Gastroesophageal sphincter (tissue), 4 donors: ENCODE results near the gene AK1. TPM values are rescaled to one million over a fixed set of nuclear protein-coding genes. Genes with fewer than 3 reads are reported as not detected.
A peak's percentile ranks its signal among the peaks of the same experiment; 100 is the strongest.

Experiments used
- ATAC-seq: fragments of 150-250 bp; one replicate; pipeline ENCODE4 v1.9.1; 2016; ENCODE audit warnings: mild to moderate bottlenecking, moderate library complexity
- H3K27ac ChIP-seq, 4 donors: fragments of 200-600 bp; sonication (generic) in 3 of 4; 1 replicate in 3 of 4; 2 replicates in 1 of 4; pipeline ENCODE4 v1.5.1; 2016 to 2019
- H3K27me3 ChIP-seq: fragments of 200-600 bp; sonication (generic); one replicate; pipeline ENCODE4 v1.5.1; 2019
- H3K36me3 ChIP-seq, 2 donors: fragments of 200-600 bp; sonication (generic); one replicate each; pipeline ENCODE4 v1.5.1; 2019; ENCODE audit warnings: control low read depth in 1 of 2
- H3K4me1 ChIP-seq, 3 donors: fragments of 200-600 bp; sonication (generic); 1 replicate in 2 of 3; 2 replicates in 1 of 3; pipeline ENCODE4 v1.5.1; 2016 to 2019; ENCODE audit warnings: control low read depth in 2 of 3
- H3K4me3 ChIP-seq, 2 donors: fragments of 200-600 bp; sonication (generic); one replicate each; pipeline ENCODE4 v1.5.1; 2019; ENCODE audit warnings: mild to moderate bottlenecking in 1 of 2, moderate library complexity in 1 of 2
- H3K9me3 ChIP-seq, 3 donors: fragments of 200-600 bp; sonication (generic); one replicate each; pipeline ENCODE4 v1.5.1; 2017 to 2019; ENCODE audit warnings: control low read depth in 2 of 3
- EP300 ChIP-seq: sonication (generic); formaldehyde crosslinking; IDR thresholded peaks from one replicate; pipeline ENCODE4 v1.6.1; 2017; ENCODE audit warnings: antibody characterized with exemption, mild to moderate bottlenecking
- POLR2A ChIP-seq, 2 donors: fragments of 450-650 bp; IDR thresholded peaks; one replicate each; pipeline ENCODE4 v1.6.1; 2017; ENCODE audit warnings: antibody characterized with exemption in 2 of 2, mild to moderate bottlenecking in 2 of 2, moderate library complexity in 1 of 2
- POLR2AphosphoS5 ChIP-seq: sonication (generic); formaldehyde crosslinking; IDR thresholded peaks from one replicate; pipeline ENCODE4 v1.6.1; 2017; ENCODE audit warnings: antibody characterized with exemption
- WGBS, 2 donors: methylation state at CpG; one replicate each; pipeline ENCODE4 v1.1.5; 2018; ENCODE audit warnings: low coverage in 1 of 2; 5-methylcytosine and 5-hydroxymethylcytosine counted together
- total RNA-seq, 4 donors: library from RNA; depleted of rRNA; stranded (reverse); fragments of >200 nt; gene quantifications; one replicate each; pipeline ENCODE4 v1.1.0, GENCODE V29; 2016
- TF ChIP-seq, protein P1 (sequence below), 4 experiments: fragments of 200-600 bp in 2 of 4; fragments of 450-650 bp in 2 of 4; sonication (generic) in 1 of 4; IDR thresholded peaks; one replicate each; pipeline ENCODE4 v1.5.1; 2017 to 2019; ENCODE audit warnings: antibody characterized with exemption in 4 of 4, mild to moderate bottlenecking in 2 of 4, moderate library complexity in 2 of 4

AK1 gene
- total RNA-seq, 4 donors from 2014 or later, result 46.7 to 73.9 (median 49.7) TPM

DNA sequence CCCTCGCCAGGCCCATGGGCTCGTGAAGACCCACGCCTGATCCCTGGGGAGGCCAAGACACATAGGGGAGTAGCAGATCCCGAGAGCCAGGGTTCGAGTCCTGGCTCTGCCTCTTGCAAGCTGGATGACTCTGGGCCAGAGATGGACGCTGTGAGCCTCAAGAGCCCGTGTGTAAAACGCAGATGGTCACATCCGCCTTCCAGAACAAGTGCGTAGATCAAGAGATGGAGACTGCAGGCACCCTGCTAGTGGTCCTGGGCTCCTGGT, 31.1 kb upstream of the AK1 start:
- TF ChIP-seq POLR2AphosphoS5 (no peak), EP300 (no peak), POLR2A (IDR thresholded peaks at IDR 0.05) (no peak)
- TF ChIP-seq, protein P1, sequence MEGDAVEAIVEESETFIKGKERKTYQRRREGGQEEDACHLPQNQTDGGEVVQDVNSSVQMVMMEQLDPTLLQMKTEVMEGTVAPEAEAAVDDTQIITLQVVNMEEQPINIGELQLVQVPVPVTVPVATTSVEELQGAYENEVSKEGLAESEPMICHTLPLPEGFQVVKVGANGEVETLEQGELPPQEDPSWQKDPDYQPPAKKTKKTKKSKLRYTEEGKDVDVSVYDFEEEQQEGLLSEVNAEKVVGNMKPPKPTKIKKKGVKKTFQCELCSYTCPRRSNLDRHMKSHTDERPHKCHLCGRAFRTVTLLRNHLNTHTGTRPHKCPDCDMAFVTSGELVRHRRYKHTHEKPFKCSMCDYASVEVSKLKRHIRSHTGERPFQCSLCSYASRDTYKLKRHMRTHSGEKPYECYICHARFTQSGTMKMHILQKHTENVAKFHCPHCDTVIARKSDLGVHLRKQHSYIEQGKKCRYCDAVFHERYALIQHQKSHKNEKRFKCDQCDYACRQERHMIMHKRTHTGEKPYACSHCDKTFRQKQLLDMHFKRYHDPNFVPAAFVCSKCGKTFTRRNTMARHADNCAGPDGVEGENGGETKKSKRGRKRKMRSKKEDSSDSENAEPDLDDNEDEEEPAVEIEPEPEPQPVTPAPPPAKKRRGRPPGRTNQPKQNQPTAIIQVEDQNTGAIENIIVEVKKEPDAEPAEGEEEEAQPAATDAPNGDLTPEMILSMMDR (IDR thresholded peaks at IDR 0.05), result no peak
- WGBS, 2 donors, result 81 to 94% methylated on average over 3 to 7 of the region's 10 CpGs
- H3K27ac ChIP-seq, result no peak overlapping the region

DNA sequence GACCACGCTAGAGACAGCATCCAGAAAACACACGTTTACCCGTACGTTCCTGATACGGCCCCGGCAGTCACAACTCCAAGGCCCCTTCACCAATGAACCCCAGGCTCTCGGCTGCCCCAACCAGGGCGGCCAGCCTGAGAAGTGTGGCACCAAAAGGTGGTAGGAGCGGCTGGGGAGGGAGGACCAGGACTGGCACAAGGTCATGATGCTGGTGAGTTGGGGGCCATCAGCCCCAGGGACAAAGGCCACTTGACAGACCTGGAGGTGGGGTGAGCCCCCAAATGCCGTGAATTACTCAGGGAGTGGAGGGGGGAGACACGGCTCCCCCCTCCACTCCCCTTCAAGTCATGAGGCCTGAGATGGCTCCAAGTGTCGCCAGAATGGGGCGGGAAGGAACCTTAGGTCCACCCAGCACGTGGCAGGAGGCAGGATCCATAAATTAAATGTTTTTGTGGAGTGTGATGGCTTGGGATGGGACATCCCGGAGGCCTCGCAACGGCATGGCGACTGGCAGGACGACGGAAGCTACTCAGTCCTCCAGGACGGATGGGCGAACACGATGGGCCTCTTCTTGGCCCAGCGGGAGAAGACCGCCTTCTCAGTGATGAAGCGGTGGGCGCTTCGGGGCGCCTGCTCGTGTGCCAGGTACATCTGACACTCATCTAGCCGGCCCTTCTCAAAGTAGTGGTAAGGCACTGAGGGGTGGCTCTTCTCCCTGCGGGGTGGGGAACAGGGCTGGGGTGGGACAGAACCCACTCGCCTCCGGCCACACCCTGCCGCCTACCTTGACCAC, 30.6 kb upstream of the AK1 start:
- ATAC-seq, result no peak
- Histone ChIP-seq H3K36me3 (peaks cover 0 to 50% of the 10 kb centered on the region in 2 donors), H3K9me3 (no peaks in the 10 kb centered on the region), H3K4me1 (peaks cover 0 to 49% (median 35%) of the 10 kb centered on the region in 3 donors), H3K27ac (no peak overlapping the region), H3K4me3 (no peak overlapping the region), H3K27me3 (no peaks in the 10 kb centered on the region)
- TF ChIP-seq EP300 (no peak), POLR2A (IDR thresholded peaks at IDR 0.05) (no peak), POLR2AphosphoS5 (no peak)
- TF ChIP-seq, protein P1 (IDR thresholded peaks at IDR 0.05), result no peak
- WGBS, 2 donors, result 64 to 86% methylated on average over 4 to 20 of the region's 35 CpGs

More for the DNA sequence above, 31.1 kb upstream of the AK1 start:
- Histone ChIP-seq H3K4me1 (peaks cover 0 to 44% (median 29%) of the 10 kb centered on the region in 3 donors), H3K9me3 (no peaks in the 10 kb centered on the region), H3K4me3 (no peak overlapping the region), H3K27me3 (no peaks in the 10 kb centered on the region), H3K36me3 (peaks cover 0 to 55% of the 10 kb centered on the region in 2 donors)
- no peak for ATAC-seq

DNA sequence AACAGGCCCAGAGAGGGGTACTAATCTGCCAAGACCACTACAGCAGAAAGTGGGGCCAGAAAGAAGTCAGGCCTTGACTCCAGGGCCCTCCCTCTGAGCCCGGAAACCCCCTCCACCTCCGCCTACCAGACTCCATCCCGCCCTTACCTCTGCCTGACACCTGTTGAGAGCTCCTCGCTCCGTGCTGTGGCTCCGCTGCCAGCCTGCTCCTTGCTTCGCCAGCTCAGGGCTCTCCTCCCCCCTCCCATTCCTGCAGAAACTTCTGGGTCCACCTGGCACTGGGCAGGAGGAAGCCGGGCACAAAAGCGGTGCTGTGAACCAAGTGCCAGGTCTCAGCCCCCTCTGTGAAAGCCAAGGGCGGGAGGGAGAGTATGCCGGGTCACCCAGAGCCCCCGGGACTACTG, 28.3 kb upstream of the AK1 start:
- Histone ChIP-seq H3K27me3 (no peaks in the 10 kb centered on the region), H3K36me3 (peaks cover 0 to 27% of the 10 kb centered on the region in 2 donors), H3K4me1 (peaks cover 0 to 57% (median 35%) of the 10 kb centered on the region in 3 donors), H3K4me3 (no peak overlapping the region), H3K27ac (peak overlapping the region in 3 of 4 donors; percentile 72 to 82 (median 76)), H3K9me3 (no peaks in the 10 kb centered on the region)
- 66 to 100% methylated on average over 2 to 7 of the region's 12 CpGs for WGBS, 2 donors
- no peak for ATAC-seq
- no peak for TF ChIP-seq EP300
- no peak for TF ChIP-seq POLR2AphosphoS5
- no peak for TF ChIP-seq POLR2A (IDR thresholded peaks at IDR 0.05)
- TF ChIP-seq, protein P1 (IDR thresholded peaks at IDR 0.05), result no peak

DNA sequence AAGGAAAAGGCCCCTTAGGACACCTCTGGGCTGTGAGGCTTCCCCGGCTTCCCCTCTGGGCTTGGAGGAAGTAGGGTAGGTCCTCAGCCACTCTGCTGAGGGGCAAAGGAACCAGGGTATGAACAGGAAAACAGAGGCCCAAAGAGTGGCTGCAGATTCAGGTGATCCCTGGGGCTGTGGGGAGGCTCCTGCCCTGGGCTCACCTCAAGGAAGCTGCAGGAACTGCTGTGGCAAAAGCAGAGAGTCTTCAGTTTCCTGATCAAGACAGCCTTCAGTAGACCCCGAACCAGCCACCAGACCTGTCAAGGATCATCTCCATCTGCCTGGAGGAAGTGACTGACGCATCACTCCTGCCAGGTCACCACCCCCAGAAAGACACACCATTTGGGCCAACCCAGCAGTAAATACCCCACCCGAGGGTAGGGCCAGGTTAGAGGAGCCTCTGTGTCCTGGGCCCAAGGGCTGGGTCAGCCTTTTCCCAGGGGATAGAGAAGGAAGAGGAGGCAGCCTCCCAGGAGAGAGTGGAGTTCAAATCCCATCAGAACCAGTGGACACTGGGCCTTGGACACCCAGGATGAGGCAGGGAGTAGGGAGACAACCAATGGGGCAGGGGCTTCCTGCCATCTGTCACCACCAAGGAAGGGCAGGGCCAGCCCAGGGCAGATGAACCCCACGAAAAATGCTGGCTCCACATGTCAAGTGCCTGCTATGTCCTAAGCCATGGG, 27.7 kb upstream of the AK1 start:
- Histone ChIP-seq H3K4me1 (peaks cover 0 to 57% (median 39%) of the 10 kb centered on the region in 3 donors), H3K9me3 (no peaks in the 10 kb centered on the region), H3K27ac (peak overlapping the region in 3 of 4 donors; percentile 72 to 82 (median 76)), H3K4me3 (no peak overlapping the region), H3K27me3 (no peaks in the 10 kb centered on the region), H3K36me3 (peaks cover 0 to 21% of the 10 kb centered on the region in 2 donors)
- no peak for TF ChIP-seq POLR2A (IDR thresholded peaks at IDR 0.05)
- TF ChIP-seq, protein P1 (IDR thresholded peaks at IDR 0.05), result no peak
- TF ChIP-seq POLR2AphosphoS5, result no peak
- TF ChIP-seq EP300, result no peak
- 80% methylated on average over 1 of the region's 5 CpGs; no CpG with 5 or more reads in 1 of the 2 donors for WGBS, 2 donors
- ATAC-seq, result no peak
